Loucy (cell line): ENCODE results near the gene GTF3A.

Source experiments
- CTCF ChIP-seq: fragments of 200-600 bp; sonication (generic); conservative IDR thresholded peaks from 2 replicates; pipeline ENCODE4 v1.5.1; 2014; ENCODE audit warnings: mild to moderate bottlenecking, antibody characterized with exemption, low read length
- EZH2phosphoT487 ChIP-seq: fragments of 200-600 bp; IDR thresholded peaks from 2 replicates; pipeline ENCODE4 v1.6.1; 2018; ENCODE audit warnings: antibody characterized with exemption, mild to moderate bottlenecking, moderate library complexity, borderline replicate concordance

- no peak for TF ChIP-seq CTCF
- TF ChIP-seq EZH2phosphoT487, result no peak
These were observed 25.8 kb downstream of the GTF3A start, which contains the start of gene MTIF3 for GRCh38 chr13:27449936-27450828.
